K562 (cell line): ENCODE data around the gene CEP68. TPM values are rescaled to one million over a fixed set of nuclear protein-coding genes. Genes with fewer than 3 reads are reported as not detected.

Source experiments
- BMI1 ChIP-seq: fragments of 150-350 bp; IDR thresholded peaks from 2 replicates; pipeline ENCODE4 v1.6.1; 2014; ENCODE audit warnings: low read length
- CBX3 ChIP-seq, 2 experiments: IDR thresholded peaks; 1 replicate in 1 of 2; 2 replicates in 1 of 2; pipeline ENCODE4 v1.6.1; 2012; ENCODE audit warnings: inconsistent platforms in 2 of 2, low read length in 2 of 2, borderline replicate concordance in 1 of 2, control low read depth in 1 of 2
- CCAR2 ChIP-seq: fragments of 200-400 bp; formaldehyde crosslinking; IDR thresholded peaks from 2 replicates; pipeline ENCODE4 v1.6.1; 2017; ENCODE audit warnings: mild to moderate bottlenecking, low read depth, low read length
- EGR1 ChIP-seq: fragments of 450-650 bp; conservative IDR thresholded peaks from 2 replicates; pipeline ENCODE4 v1.6.1; 2017; ENCODE audit warnings: mild to moderate bottlenecking
- EP300 ChIP-seq: IDR thresholded peaks from 2 replicates; pipeline ENCODE4 v1.6.1; 2012; ENCODE audit warnings: low read length, improper control_type of control experiment
- ESRRA ChIP-seq: fragments of 450-650 bp; IDR thresholded peaks from 2 replicates; pipeline ENCODE4 v1.6.1; 2014; ENCODE audit warnings: low read depth, mild to moderate bottlenecking, moderate library complexity, borderline replicate concordance
- ETV6 ChIP-seq, 3 experiments: fragments of 150-350 bp in 1 of 3; sonication (generic) in 1 of 3; formaldehyde crosslinking in 1 of 3; IDR thresholded peaks; 2 replicates each; pipeline versions ENCODE4 v1.6.1 to v1.8.0; 2014 to 2022; ENCODE audit warnings: borderline replicate concordance in 2 of 3, low read depth in 2 of 3, antibody characterized with exemption in 1 of 3, low read length in 1 of 3, mild to moderate bottlenecking in 1 of 3, missing genetic modification reagents in 1 of 3
- EZH2 ChIP-seq: IDR thresholded peaks from 2 replicates; pipeline ENCODE4 v1.6.1; 2012; ENCODE audit warnings: low read depth, mild to moderate bottlenecking, inconsistent platforms, low read length, borderline replicate concordance
- GABPB1 ChIP-seq: sonication (generic); formaldehyde crosslinking; IDR thresholded peaks from 2 replicates; pipeline ENCODE4 v1.8.0; 2022; ENCODE audit warnings: mild to moderate bottlenecking, missing genetic modification reagents
- HCFC1 ChIP-seq: IDR thresholded peaks from 2 replicates; pipeline ENCODE4 v1.6.1; 2012; ENCODE audit warnings: low read depth, low read length, improper control_type of control experiment
- JUNB ChIP-seq: fragments of 450-650 bp; formaldehyde crosslinking; conservative IDR thresholded peaks from 2 replicates; pipeline ENCODE4 v1.4.0; 2020; ENCODE audit warnings: mild to moderate bottlenecking
- MTA1 ChIP-seq: fragments of 450-650 bp; IDR thresholded peaks from 2 replicates; pipeline ENCODE4 v1.6.1; 2017; ENCODE audit warnings: borderline replicate concordance
- NCOA2 ChIP-seq, 2 experiments: fragments of 450-650 bp; IDR thresholded peaks; 2 replicates each; pipeline ENCODE4 v1.6.1; 2018; ENCODE audit warnings: mild to moderate bottlenecking in 2 of 2, moderate library complexity in 1 of 2; ENCODE audit not compliant: partially characterized antibody in 2 of 2
- PHB2 ChIP-seq: fragments of 450-650 bp; IDR thresholded peaks from 2 replicates; pipeline ENCODE4 v1.6.1; 2017; ENCODE audit warnings: low read depth
- PHTF2 ChIP-seq: fragments of 250-450 bp; sonication (Bioruptor Pico); IDR thresholded peaks from 2 replicates; pipeline ENCODE4 v1.5.0; 2021; ENCODE audit warnings: mild to moderate bottlenecking
- PML ChIP-seq: IDR thresholded peaks from 2 replicates; pipeline ENCODE4 v1.6.1; 2012; ENCODE audit warnings: low read length, inconsistent platforms
- RBM22 ChIP-seq: fragments of 200-400 bp; formaldehyde crosslinking; IDR thresholded peaks from 2 replicates; pipeline ENCODE4 v1.6.1; 2018; ENCODE audit warnings: low read length, low read depth; ENCODE audit not compliant: poor library complexity, severe bottlenecking
- RUNX1 ChIP-seq: sonication (generic); IDR thresholded peaks from 2 replicates; pipeline ENCODE4 v1.6.1; 2016; ENCODE audit warnings: antibody characterized with exemption, low read depth
- SREBF2 ChIP-seq: sonication (generic); formaldehyde crosslinking; IDR thresholded peaks from 2 replicates; pipeline ENCODE4 v1.4.0; 2020; ENCODE audit warnings: mild to moderate bottlenecking, missing genetic modification reagents
- STAT5B ChIP-seq: fragments of 250-450 bp; sonication (Bioruptor Pico); IDR thresholded peaks from 2 replicates; pipeline ENCODE4 v1.8.0; 2021; ENCODE audit warnings: mild to moderate bottlenecking, inconsistent platforms
- TBL1XR1 ChIP-seq, 2 experiments: IDR thresholded peaks; 2 replicates each; pipeline ENCODE4 v1.6.1; 2012; ENCODE audit warnings: improper control_type of control experiment in 2 of 2, low read length in 2 of 2, mild to moderate bottlenecking in 1 of 2
- TEAD2 ChIP-seq: fragments of 450-650 bp; IDR thresholded peaks from 2 replicates; pipeline ENCODE4 v1.6.1; 2016; ENCODE audit warnings: missing genetic modification characterization, control low read depth, missing compliant biosample characterization
- polyA plus RNA-seq, 8 experiments: library from polyadenylated mRNA; depleted of rRNA in 4 of 8; stranded (reverse) in 5 of 8; unstranded in 3 of 8; fragments of >200 nt; fragmentation: Nextera tagmentation in 2 of 8; fragmentation: Illumina TruSeq in 1 of 8; extraction: Ambion mirVana in 2 of 8; extraction: Trizol in 1 of 8; gene quantifications; 2 replicates each; pipeline versions ENCODE4 v1.2.1 to v1.2.3, GENCODE V29; 2011 to 2014; ENCODE audit warnings: inconsistent platforms in 1 of 8, missing spikeins in 1 of 8
- total RNA-seq, 7 experiments: library from RNA; depleted of rRNA in 6 of 7; stranded (reverse); fragments of >200 nt in 6 of 7; fragmentation: Illumina TruSeq in 2 of 7; extraction: Trizol in 2 of 7; gene quantifications; 2 replicates each; pipeline versions ENCODE4 v1.2.1 to v1.2.3, GENCODE V29; 2011 to 2021; ENCODE audit warnings: low replicate concordance in 1 of 7
- TF ChIP-seq, protein P1 (sequence below): fragments of 450-650 bp; formaldehyde crosslinking; IDR thresholded peaks from 2 replicates; pipeline ENCODE4 v1.4.0; 2020; ENCODE audit warnings: mild to moderate bottlenecking, moderate library complexity
- TF ChIP-seq, protein P2 (sequence below): fragments of 250-450 bp; sonication (Bioruptor Pico); IDR thresholded peaks from 2 replicates; pipeline ENCODE4 v1.8.0; 2021; ENCODE audit warnings: mild to moderate bottlenecking, moderate library complexity
- TF ChIP-seq, protein P3 (sequence below): conservative IDR thresholded peaks from 2 replicates; pipeline ENCODE4 v1.6.1; 2011; ENCODE audit warnings: low read depth, mild to moderate bottlenecking, low read length; ENCODE audit not compliant: control insufficient read depth
- TF ChIP-seq, protein P4 (sequence below): sonication (generic); formaldehyde crosslinking; IDR thresholded peaks from 2 replicates; pipeline ENCODE4 v1.8.0; 2023; ENCODE audit warnings: mild to moderate bottlenecking, missing genetic modification reagents

The CEP68 gene
- total and polyA plus RNA-seq, 9 of the 15 experiments (the other 6 are each of a cell fraction or from before 2014, with no cell fraction given), result 1.4 to 8.5 (median 5.2) TPM

DNA sequence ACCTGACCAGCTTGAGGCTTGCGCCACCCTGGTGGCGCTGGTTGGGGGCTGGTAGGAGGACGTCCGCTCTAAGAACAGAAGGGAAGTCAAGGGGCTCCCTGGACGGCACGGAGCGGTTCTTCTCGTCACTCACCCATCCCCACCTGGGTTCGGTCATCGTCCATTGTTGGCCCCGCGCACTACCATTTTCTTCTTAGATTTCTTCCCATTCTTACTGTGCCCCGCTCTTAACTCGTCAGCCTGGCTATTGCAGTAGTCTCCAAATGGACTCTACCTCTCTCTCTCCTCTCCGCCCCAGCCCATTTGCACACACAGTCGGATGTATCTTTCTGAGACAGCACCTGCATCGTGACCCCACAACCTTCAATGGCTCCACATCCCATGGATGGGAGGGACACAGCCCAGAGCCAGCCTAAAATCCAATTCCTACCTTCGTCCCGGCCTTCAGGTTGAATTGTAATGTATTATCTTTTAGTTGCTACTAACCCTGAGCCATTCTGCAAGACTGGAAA lies 74.5 kb downstream of the CEP68 start (continued):
- TF ChIP-seq CCAR2, result no peak
- TF ChIP-seq ESRRA, result no peak
- 0 out of 2 replicates have a peak, but pooled peaks have one; percentile 15 for TF ChIP-seq MTA1
- TF ChIP-seq NCOA2 (IDR thresholded peaks at IDR 0.05; ENCODE audit: partially characterized antibody in 2 of 2), result no peak
- no peak for TF ChIP-seq TEAD2 (tag)
- no peak for TF ChIP-seq RBM22
- no peak for TF ChIP-seq EZH2
- TF ChIP-seq, protein P1, sequence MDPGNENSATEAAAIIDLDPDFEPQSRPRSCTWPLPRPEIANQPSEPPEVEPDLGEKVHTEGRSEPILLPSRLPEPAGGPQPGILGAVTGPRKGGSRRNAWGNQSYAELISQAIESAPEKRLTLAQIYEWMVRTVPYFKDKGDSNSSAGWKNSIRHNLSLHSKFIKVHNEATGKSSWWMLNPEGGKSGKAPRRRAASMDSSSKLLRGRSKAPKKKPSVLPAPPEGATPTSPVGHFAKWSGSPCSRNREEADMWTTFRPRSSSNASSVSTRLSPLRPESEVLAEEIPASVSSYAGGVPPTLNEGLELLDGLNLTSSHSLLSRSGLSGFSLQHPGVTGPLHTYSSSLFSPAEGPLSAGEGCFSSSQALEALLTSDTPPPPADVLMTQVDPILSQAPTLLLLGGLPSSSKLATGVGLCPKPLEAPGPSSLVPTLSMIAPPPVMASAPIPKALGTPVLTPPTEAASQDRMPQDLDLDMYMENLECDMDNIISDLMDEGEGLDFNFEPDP (CRISPR knock-in tag), result no peak
- no peak for TF ChIP-seq PHB2
- no peak for TF ChIP-seq PML
- TF ChIP-seq, protein P2, sequence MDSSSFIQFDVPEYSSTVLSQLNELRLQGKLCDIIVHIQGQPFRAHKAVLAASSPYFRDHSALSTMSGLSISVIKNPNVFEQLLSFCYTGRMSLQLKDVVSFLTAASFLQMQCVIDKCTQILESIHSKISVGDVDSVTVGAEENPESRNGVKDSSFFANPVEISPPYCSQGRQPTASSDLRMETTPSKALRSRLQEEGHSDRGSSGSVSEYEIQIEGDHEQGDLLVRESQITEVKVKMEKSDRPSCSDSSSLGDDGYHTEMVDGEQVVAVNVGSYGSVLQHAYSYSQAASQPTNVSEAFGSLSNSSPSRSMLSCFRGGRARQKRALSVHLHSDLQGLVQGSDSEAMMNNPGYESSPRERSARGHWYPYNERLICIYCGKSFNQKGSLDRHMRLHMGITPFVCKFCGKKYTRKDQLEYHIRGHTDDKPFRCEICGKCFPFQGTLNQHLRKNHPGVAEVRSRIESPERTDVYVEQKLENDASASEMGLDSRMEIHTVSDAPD (CRISPR knock-in tag), result no peak
- TF ChIP-seq, protein P3, sequence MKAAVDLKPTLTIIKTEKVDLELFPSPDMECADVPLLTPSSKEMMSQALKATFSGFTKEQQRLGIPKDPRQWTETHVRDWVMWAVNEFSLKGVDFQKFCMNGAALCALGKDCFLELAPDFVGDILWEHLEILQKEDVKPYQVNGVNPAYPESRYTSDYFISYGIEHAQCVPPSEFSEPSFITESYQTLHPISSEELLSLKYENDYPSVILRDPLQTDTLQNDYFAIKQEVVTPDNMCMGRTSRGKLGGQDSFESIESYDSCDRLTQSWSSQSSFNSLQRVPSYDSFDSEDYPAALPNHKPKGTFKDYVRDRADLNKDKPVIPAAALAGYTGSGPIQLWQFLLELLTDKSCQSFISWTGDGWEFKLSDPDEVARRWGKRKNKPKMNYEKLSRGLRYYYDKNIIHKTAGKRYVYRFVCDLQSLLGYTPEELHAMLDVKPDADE, result no peak
- no peak for TF ChIP-seq STAT5B (CRISPR knock-in tag)
- TF ChIP-seq ETV6 (IDR thresholded peaks at IDR 0.05; ENCODE audit: borderline replicate concordance in 1 of 2, low read depth in 2 of 2, low read length in 1 of 2), result no peak
- TF ChIP-seq ETV6 (CRISPR knock-in tag; IDR thresholded peaks at IDR 0.05; ENCODE audit: borderline replicate concordance), result no peak
- TF ChIP-seq JUNB, result no peak
- TF ChIP-seq SREBF2, result no peak
- no peak for TF ChIP-seq TBL1XR1 (IDR thresholded peaks at IDR 0.05; ENCODE audit: low read length in 2 of 2)
- TF ChIP-seq, protein P4, sequence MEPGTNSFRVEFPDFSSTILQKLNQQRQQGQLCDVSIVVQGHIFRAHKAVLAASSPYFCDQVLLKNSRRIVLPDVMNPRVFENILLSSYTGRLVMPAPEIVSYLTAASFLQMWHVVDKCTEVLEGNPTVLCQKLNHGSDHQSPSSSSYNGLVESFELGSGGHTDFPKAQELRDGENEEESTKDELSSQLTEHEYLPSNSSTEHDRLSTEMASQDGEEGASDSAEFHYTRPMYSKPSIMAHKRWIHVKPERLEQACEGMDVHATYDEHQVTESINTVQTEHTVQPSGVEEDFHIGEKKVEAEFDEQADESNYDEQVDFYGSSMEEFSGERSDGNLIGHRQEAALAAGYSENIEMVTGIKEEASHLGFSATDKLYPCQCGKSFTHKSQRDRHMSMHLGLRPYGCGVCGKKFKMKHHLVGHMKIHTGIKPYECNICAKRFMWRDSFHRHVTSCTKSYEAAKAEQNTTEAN, result no peak
- TF ChIP-seq PHTF2 (CRISPR knock-in tag), result no peak
- TF ChIP-seq EP300, result no peak
- no peak for TF ChIP-seq BMI1
- TF ChIP-seq GABPB1 (CRISPR knock-in tag), result no peak
- no peak for TF ChIP-seq HCFC1
- TF ChIP-seq CBX3 (IDR thresholded peaks at IDR 0.05; ENCODE audit: borderline replicate concordance in 1 of 2, low read length in 2 of 2), result peak in 1 of 2 experiments; percentile 8; a peak in 1 of 3 replicates
- no peak; the same call in none of the 2 replicates for TF ChIP-seq EGR1
- no peak for TF ChIP-seq RUNX1
